WTC11 (cell line): ENCODE data around the gene ABLIM2. TPM values are rescaled to one million over a fixed set of nuclear protein-coding genes. Genes with fewer than 3 reads are reported as not detected.

Experiments used
- ATAC-seq: fragments of 200-7000 bp; cut with Tn5 transposase; 2 replicates; pipeline ENCODE4 v1.10.0; 2021; ENCODE audit warnings: mild to moderate bottlenecking, moderate library complexity
- CTCF ChIA-PET: fragments of 300-600 bp; sonication (Branson Sonifier 250); formaldehyde crosslinking; loops from one replicate; lab custom pipeline; 2021; ENCODE audit warnings: antibody characterized with exemption; lab: Charles Lee
- POLR2A ChIA-PET: fragments of 350-600 bp; sonication (Branson Sonifier 250); formaldehyde crosslinking; loops from one replicate; lab custom pipeline; 2021; ENCODE audit warnings: antibody characterized with exemption; lab: Charles Lee
- DNase-seq: peaks from one replicate; pipeline ENCODE4 v3.0.0; 2021; ENCODE audit warnings: low spot score
- H3K27ac Mint-ChIP-seq: 2 replicates; pipeline ENCODE4 v1.8.0; 2021; ENCODE audit warnings: mixed read lengths
- H3K27me3 Mint-ChIP-seq: 2 replicates; pipeline ENCODE4 v1.8.0; 2021; ENCODE audit warnings: low read depth, mild to moderate bottlenecking, moderate library complexity, mixed read lengths
- H3K36me3 Mint-ChIP-seq: 2 replicates; pipeline ENCODE4 v1.8.0; 2021; ENCODE audit warnings: mixed read lengths
- H3K4me1 Mint-ChIP-seq: 2 replicates; pipeline ENCODE4 v1.8.0; 2022; ENCODE audit warnings: mixed read lengths
- H3K4me3 Mint-ChIP-seq: 2 replicates; pipeline ENCODE4 v1.8.0; 2021; ENCODE audit warnings: mild to moderate bottlenecking, moderate library complexity, mixed read lengths
- H3K9me3 Mint-ChIP-seq: 2 replicates; pipeline ENCODE4 v1.8.0; 2021; ENCODE audit warnings: mixed read lengths
- ARID4B ChIP-seq: sonication (generic); formaldehyde crosslinking; IDR thresholded peaks from 2 replicates; pipeline ENCODE4 v1.8.0; 2023; ENCODE audit warnings: missing genetic modification reagents, mild to moderate bottlenecking, borderline replicate concordance
- KAT7 ChIP-seq: sonication (generic); formaldehyde crosslinking; IDR thresholded peaks from 2 replicates; pipeline ENCODE4 v1.8.1; 2023; ENCODE audit warnings: missing genetic modification reagents, mild to moderate bottlenecking, borderline replicate concordance
- NR1H2 ChIP-seq: sonication (generic); formaldehyde crosslinking; IDR thresholded peaks from 2 replicates; pipeline ENCODE4 v1.9.0; 2021; ENCODE audit warnings: mild to moderate bottlenecking, moderate library complexity, missing genetic modification reagents
- NR2C2 ChIP-seq: sonication (generic); formaldehyde crosslinking; IDR thresholded peaks from 2 replicates; pipeline ENCODE4 v1.8.0; 2022; ENCODE audit warnings: mild to moderate bottlenecking, missing genetic modification reagents
- OVOL2 ChIP-seq: fragments of 250-450 bp; sonication (Bioruptor Pico); IDR thresholded peaks from 2 replicates; pipeline ENCODE4 v1.9.0; 2021; ENCODE audit warnings: mild to moderate bottlenecking, borderline replicate concordance
- ZNF281 ChIP-seq: sonication (generic); formaldehyde crosslinking; IDR thresholded peaks from 2 replicates; pipeline ENCODE4 v1.8.0; 2023; ENCODE audit warnings: mild to moderate bottlenecking, missing genetic modification reagents
- ZNF423 ChIP-seq: fragments of 250-450 bp; sonication (Bioruptor Pico); IDR thresholded peaks from 2 replicates; pipeline ENCODE4 v2.1.2; 2022; ENCODE audit warnings: mild to moderate bottlenecking, moderate library complexity
- ZSCAN18 ChIP-seq: fragments of 250-450 bp; sonication (Bioruptor Pico); IDR thresholded peaks from 2 replicates; pipeline ENCODE4 v2.1.2; 2022; ENCODE audit warnings: mild to moderate bottlenecking, moderate library complexity
- total RNA-seq: library from RNA; stranded (reverse); gene quantifications from 3 replicates; pipeline ENCODE4 v1.2.3, GENCODE V29; 2021
- TF ChIP-seq, protein P1 (sequence below): sonication (generic); formaldehyde crosslinking; IDR thresholded peaks from 2 replicates; pipeline ENCODE4 v1.8.1; 2022; ENCODE audit warnings: missing genetic modification reagents, borderline replicate concordance
- TF ChIP-seq, protein P2 (sequence below): sonication (generic); formaldehyde crosslinking; IDR thresholded peaks from 2 replicates; pipeline ENCODE4 v1.8.1; 2023; ENCODE audit warnings: mild to moderate bottlenecking, moderate library complexity, missing genetic modification reagents

ABLIM2 gene
- total RNA-seq, 1 experiment from 2014 or later = 2.6 TPM

DNA sequence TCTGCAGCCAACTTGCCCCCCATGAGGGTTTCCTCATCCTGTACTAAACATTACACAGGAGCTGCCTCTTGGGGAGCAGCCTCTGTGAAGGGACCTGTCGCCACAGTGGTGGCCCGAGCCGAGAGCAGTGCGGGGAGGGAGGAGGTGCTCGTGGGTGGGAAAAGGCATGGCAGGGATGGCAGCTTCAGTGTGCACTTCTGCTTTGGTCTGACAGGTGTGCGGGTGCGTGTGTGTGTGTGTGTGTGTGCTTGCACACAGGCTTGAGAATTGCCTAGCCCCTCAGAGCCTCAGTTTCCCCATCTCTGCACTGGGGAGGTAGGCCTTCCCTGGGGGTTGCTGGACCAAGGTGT lies 44.4 kb upstream of the ABLIM2 start (continued):
- TF ChIP-seq, protein P1, sequence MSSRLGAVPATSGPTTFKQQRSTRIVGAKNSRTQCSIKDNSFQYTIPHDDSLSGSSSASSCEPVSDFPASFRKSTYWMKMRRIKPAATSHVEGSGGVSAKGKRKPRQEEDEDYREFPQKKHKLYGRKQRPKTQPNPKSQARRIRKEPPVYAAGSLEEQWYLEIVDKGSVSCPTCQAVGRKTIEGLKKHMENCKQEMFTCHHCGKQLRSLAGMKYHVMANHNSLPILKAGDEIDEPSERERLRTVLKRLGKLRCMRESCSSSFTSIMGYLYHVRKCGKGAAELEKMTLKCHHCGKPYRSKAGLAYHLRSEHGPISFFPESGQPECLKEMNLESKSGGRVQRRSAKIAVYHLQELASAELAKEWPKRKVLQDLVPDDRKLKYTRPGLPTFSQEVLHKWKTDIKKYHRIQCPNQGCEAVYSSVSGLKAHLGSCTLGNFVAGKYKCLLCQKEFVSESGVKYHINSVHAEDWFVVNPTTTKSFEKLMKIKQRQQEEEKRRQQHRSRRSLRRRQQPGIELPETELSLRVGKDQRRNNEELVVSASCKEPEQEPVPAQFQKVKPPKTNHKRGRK (CRISPR knock-in tag) = no peak
- TF ChIP-seq, all 79 proteins: peak for 0

DNA sequence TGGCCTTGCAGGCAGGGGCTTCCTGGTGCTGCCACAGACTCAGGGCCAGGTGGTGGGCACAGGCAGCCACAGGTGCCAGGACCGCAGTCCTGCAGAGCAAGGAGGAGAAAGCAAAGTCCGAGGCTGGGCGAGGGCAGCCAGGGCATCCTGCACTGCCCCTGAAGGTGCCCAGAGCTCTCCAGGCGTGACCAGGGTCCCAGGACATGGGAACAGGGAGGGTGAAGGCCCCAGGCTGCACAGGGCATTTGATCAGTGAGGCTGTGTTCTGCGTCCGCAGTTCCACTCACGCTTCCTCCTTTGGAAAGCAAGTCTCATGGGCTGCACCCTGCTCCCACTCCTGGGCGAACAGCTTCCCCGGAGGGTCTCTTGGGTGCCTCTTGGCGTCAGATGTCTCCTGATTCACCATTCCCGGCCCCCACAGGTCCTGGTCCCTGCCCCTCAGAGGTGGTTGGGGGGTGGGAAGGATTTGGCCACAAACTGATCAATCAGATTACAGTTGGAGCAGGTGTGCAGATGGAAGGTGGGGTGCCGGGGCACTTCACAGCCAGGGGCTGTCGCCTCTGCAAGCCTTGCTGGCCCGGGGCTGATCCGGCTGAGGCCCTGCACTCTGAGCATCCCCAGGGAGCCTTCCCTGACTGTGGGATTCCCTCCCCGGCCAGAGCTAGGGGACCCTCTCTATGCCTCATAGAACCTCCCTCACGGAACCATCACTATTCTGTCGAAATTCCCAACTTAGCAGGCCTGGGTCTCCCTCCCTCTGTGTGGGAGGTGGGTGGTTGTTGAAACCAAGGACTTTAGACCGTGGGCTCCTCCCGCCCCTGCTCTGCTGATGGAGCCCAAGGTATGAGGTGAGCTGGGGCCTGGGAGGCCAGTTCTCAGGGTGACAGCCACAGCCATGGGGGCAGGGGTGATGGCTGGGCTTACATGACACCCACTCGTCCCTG lies 43.8 kb upstream of the ABLIM2 start:
- POLR2A ChIA-PET = no interaction called here
- no peaks in the 10 kb centered on the region for H3K36me3 Mint-ChIP-seq
- no peak overlapping the region for H3K4me3 Mint-ChIP-seq
- no peaks in the 10 kb centered on the region for H3K4me1 Mint-ChIP-seq
- CTCF ChIA-PET = interaction anchor here (3.6 kb wide), 1 partner anchor 26 kb away, joined by 17 read pairs; no protein-coding TSS in a partner anchor
- DNase-seq (no peak), ATAC-seq (no peak)
- H3K27me3 Mint-ChIP-seq = no peaks in the 10 kb centered on the region
- peak overlapping the region; percentile 23; the same call in 1 of the 2 replicates for H3K27ac Mint-ChIP-seq
- no peaks in the 10 kb centered on the region for H3K9me3 Mint-ChIP-seq
- TF ChIP-seq OVOL2 (CRISPR knock-in tag) = no peak
- TF ChIP-seq ZSCAN18 = no peak
- TF ChIP-seq NR1H2 (CRISPR knock-in tag) = no peak
- no peak for TF ChIP-seq ZNF281 (CRISPR knock-in tag)
- TF ChIP-seq ARID4B (CRISPR knock-in tag) = no peak
- TF ChIP-seq, protein P2, sequence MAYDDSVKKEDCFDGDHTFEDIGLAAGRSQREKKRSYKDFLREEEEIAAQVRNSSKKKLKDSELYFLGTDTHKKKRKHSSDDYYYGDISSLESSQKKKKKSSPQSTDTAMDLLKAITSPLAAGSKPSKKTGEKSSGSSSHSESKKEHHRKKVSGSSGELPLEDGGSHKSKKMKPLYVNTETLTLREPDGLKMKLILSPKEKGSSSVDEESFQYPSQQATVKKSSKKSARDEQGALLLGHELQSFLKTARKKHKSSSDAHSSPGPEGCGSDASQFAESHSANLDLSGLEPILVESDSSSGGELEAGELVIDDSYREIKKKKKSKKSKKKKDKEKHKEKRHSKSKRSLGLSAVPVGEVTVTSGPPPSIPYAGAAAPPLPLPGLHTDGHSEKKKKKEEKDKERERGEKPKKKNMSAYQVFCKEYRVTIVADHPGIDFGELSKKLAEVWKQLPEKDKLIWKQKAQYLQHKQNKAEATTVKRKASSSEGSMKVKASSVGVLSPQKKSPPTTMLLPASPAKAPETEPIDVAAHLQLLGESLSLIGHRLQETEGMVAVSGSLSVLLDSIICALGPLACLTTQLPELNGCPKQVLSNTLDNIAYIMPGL (CRISPR knock-in tag) = no peak
- no peak for TF ChIP-seq KAT7 (CRISPR knock-in tag)
- TF ChIP-seq NR2C2 = no peak
- TF ChIP-seq ZNF423 (CRISPR knock-in tag) = no peak
